ENCODE data around the gene NPTXR. TPM values are rescaled to one million over a fixed set of nuclear protein-coding genes. Genes with fewer than 3 reads are reported as not detected.

NPTXR gene
- total RNA-seq, 1 donor from 2014 or later: 24.7 TPM

DNA sequence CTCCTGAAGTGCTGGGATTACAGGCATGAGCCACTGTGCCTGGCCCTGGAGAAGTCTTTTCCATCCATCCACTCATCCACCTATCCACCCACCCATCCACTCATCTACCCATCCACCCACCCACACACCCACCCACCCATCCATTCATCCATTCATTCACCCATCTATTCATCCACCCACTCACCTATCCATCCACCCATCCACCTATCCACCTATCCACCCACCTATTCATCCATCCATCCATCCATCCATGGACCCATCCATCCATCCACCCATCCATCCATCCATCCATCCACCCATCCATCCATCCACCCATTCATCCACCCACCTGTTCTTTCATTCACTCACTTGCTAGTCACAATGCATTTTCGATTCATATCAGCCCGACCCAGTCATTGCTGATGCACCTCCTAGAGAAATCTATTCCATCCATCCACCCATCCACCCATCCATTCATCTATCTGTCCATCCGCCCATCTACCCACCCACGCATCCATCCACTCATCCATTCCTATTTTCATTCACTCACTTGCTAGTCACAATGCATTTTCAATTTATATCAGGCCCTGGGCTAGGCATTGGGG, 70.4 kb downstream of the NPTXR start:
- no peak for DNase-seq (ENCODE audit: low read depth)

- no peak for DNase-seq (ENCODE audit: low read depth)
Observed at GRCh38 chr22:38772623-38772873, 71.3 kb downstream of the NPTXR start.

DNA sequence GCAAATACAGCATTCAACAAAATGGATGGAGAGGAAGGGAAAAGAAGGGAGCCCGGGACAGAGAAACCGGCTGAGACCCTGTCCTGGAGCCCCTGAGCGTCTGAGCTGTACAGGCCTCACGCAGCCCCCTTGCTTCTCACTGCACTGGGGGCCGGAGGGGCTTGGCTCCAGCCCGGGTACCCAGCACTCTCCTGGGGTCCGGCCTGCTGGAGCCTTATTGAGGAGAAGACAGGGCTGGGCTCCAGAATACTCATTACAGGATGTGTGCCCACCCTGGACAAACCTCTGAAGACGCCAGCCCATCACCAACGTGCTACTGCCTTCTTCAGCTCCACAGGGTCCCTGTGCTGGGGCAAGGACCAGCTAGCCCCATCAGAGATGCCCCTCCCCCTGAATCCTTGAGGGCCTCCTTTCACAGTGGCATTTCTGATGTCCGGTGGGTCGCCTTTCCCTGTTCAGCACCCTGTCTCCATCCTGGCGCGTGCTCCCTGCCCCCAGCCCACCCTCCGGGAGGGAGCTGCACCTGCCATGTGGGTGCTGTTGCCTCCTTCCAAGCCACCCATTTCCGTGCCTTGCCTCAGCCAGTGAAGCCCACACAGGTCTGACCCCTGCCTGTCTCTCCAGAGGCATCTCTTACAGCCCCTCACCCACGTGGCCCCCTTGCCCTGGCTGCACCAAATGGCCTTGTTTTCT, 73.4 kb downstream of the NPTXR start:
- no peak for DNase-seq (ENCODE audit: low read depth)

Other genes with a start within 250 kb of the NPTXR start
- 5.4 and 8.9 TPM in 2 replicates for gene FAM227A, start 187.6 kb downstream of the NPTXR start, total RNA-seq
- gene CBY1, start 187.4 kb downstream of the NPTXR start, total RNA-seq: 20.0 and 25.0 TPM in 2 replicates
- 34.1 and 109 TPM in 2 replicates for gene TOMM22, start 162.1 kb downstream of the NPTXR start, total RNA-seq
- 60.1 and 91.9 TPM in 2 replicates for gene JOSD1, start 143.1 kb downstream of the NPTXR start, total RNA-seq
- gene GTPBP1, start 138.1 kb downstream of the NPTXR start, total RNA-seq: 16.8 and 54.8 TPM in 2 replicates
- gene SUN2, start 88.0 kb downstream of the NPTXR start, total RNA-seq: 101 and 117 TPM in 2 replicates
- 18.2 and 33.5 TPM in 2 replicates for gene DNAL4, start 49.9 kb downstream of the NPTXR start, total RNA-seq
- 28.3 and 62.7 TPM in 2 replicates for gene CBX6, start 28.2 kb upstream of the NPTXR start, total RNA-seq
- gene APOBEC3A, start 113.6 kb upstream of the NPTXR start, total RNA-seq: 2.1 TPM in 1 of 2 replicates, not detected in the other
- 0.15 and 4.0 TPM in 2 replicates for gene APOBEC3B, start 138.3 kb upstream of the NPTXR start, total RNA-seq
- 8.0 TPM in 2 replicates for gene APOBEC3C, start 170.2 kb upstream of the NPTXR start, total RNA-seq
- gene APOBEC3D, start 177.1 kb upstream of the NPTXR start, total RNA-seq: 0.17 and 0.55 TPM in 2 replicates
- 4.2 and 4.7 TPM in 2 replicates for gene APOBEC3F, start 196.8 kb upstream of the NPTXR start, total RNA-seq
- 4.0 and 9.7 TPM in 2 replicates for gene APOBEC3G, start 233.2 kb upstream of the NPTXR start, total RNA-seq